Activated CD4-positive, alpha-beta T cell treated with anti-CD3 and anti-CD28 coated beads, Interleukin-2, amount 50 U/mL, for 1 hour (primary cell): Measurements from ENCODE around the gene ACE.

ENCODE experiments used
- DNase-seq: peaks from one replicate; pipeline ENCODE4 v3.0.0-alpha.2; 2020

The ACE gene

GRCh38 chr17:63517825-63518534, 41.1 kb downstream of the ACE start:
- no peak for DNase-seq

DNA sequence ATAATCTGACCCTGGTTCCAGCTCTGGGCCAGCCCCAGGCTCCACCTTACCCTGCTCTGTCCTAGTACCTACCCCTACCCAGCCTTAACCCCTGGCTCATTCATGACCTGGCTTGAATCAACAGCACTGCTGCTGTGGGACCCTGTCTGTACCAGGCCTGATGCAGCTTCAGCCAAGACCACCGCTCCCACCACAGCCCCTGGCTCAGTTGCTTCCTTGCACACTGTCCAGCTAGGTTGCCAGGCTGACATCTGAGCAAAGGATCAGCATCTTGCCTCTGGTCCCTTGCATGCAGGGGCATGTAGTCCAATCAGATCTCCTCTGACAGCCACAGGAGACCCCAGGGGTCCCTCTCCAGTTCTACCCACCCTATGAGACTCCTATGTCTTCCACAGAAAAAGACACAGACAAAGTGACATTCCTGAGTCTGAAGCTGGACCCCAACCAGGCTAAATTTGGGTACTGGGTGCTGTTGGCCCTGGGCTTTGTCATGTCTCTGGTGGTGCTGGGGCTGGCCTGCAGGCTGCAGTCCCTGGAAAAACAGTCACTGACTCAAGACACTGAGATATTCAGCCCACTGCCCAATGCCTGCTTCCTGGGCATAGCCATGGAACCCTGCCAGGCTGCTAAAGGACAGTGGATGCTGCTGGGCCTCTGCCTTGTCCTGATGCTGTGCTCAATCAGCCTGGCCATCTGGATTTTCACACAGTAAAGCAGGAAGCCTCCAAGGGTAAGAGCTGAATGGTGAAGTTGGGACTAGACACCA, 42.4 kb downstream of the ACE start:
- no peak for DNase-seq

DNA sequence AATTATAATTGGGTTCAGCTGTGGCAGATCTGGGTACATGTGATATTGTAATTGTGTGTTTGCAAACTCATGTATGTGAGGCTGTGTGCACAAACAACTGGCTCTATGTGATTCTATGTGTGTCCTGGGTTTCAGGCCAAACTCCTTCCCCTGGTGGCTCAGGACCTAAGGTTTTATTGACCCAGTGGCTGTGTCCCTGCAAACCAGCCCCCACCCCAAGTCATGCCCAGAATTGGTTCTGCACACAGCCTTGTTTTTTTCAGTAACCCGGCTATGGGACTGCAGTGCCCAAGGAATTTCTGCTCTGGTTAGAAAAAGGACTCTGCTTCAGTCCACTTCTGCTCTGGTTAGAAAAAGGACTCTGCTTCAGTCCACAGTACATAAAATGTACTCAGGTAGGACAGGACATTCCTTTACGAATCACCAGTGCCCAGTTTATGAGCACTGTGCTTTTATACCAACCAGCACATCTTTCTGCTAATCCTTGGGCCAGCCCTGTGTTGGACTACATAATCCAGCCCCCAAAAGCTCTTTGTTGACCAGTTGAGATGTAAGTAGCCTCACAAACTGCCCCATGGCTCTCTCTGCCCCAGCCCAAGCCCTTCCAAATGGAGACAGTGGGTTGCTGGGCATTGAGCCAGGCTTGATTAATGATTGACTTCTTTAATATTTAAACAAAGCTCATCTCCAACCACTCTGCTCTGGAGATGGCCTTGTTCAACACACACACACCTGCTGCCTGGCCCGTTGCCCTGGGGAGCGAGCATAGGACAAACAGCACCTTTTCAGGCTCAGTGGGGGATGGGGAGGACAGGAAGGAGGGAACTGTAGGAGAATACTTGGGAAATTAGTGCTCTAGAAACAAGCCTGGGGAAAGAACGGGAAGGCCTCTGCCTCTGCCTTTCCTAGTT, 43.4 kb downstream of the ACE start:
- DNase-seq: no peak

DNA sequence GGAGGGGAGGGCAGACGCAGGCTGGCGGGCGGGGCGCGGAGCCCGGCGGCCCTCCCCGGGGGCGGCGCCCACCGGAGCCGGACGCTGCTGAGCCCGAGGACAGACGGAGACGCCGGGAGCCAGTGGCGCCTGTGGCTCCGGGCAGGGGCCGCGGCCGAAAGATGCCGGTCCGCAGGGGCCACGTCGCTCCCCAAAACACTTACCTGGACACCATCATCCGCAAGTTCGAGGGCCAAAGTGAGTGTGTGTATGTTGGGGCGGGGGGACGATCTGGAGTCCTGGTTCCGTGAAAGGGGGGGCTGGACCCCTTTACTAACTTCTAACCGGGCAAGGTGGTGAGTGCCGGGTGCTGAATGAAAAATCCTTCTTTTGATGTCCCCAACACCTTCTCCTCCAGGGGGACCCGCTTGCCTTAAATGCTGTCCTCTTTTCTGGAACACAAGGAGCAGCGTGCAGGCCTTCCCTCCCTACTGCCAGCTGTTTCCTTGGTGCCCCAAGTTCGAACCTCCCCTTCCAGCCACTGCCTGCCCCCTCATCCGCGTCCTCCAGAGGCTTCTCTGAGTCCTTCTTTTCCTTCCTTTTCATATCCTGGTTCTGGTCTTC, 46.5 kb downstream of the ACE start, which contains the start of gene KCNH6:
Gene KCNH6 (plus strand): TSS at position 106 of the 603 bp plus-strand sequence. CDS start 56 bp downstream, at position 162.
- no peak for DNase-seq

GRCh38 chr17:63524051-63524450, 47.2 kb downstream of the ACE start:
- no peak for DNase-seq

- DNase-seq: no peak
These were observed 48.5 kb downstream of the ACE start for GRCh38 chr17:63525190-63525946.

GRCh38 chr17:63526861-63527260, 50.0 kb downstream of the ACE start:
- DNase-seq: no peak

- DNase-seq: no peak
These were observed 51.3 kb downstream of the ACE start for GRCh38 chr17:63528183-63528582.

GRCh38 chr17:63529711-63530556, 53.1 kb downstream of the ACE start:
- no peak for DNase-seq

DNA sequence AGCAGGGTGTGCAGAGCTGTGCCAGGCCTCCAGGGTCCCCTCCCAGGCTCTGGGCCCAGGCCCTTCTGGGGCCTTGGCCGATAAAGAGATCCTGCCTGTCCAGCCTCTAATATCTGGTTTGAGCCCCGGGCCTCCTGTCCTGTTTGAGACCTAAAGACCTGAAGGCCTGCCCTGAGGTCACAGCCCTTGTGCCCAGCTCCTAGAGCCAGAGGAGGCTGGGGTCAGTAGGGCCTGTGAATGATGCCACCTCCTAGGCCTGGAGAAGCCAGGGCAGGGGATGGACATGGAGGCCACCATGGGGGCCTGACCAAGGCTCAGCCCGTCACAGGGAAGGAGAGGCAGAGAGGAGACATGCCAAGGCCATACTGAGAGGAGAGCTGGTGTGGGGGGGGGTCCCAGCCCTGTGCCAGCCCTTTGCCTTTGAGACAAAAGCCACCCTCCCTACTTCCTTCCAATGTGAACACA, 53.7 kb downstream of the ACE start:
- DNase-seq: no peak

DNA sequence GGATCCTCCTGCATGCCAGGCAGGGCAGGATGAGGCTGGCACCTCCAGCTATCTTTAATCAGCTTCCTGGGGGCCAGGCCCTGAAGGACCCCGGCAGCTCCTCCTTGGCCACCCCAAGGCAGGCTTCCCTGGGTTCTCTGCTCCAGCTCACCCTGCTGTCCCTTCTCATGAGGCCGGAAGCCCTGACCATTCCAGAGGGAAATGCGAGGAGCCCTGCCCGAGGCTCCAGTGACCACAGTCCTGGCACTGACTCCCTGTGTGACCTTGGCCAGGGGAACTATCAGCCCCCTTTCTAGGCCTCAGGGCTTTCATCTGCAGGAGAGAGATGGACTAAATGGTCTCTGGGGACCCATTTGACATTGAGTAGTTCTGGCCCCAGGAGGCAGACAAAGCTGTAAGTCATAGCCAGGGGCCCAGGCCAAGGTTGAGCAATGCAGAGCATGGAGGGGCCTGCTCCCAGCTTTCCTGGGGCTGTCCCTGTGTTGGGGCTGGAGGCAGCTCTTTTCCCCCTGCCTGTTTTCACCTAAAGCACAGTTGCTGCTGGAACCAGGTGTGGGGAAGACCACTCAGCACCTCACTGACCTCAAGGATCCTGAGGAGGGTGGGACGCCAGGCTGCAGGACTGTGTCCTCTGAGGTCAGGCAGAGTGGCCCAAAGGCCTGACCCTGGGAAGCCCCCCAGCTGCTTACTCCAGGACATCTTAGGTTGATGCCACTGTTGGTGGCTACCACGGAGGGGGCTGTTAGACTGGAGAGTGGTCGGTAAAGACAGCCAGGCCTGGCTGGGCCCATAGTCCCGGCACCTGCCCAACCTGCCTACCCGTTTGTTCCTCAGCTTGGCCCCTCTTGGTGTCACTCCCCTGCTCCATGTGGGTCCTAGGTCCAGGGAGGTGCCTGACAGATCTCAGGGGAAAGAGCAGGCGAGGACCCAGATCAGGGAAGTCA, 54.4 kb downstream of the ACE start:
- no peak for DNase-seq

- DNase-seq: no peak
These were observed 56.7 kb downstream of the ACE start for GRCh38 chr17:63533433-63534077.

DNA sequence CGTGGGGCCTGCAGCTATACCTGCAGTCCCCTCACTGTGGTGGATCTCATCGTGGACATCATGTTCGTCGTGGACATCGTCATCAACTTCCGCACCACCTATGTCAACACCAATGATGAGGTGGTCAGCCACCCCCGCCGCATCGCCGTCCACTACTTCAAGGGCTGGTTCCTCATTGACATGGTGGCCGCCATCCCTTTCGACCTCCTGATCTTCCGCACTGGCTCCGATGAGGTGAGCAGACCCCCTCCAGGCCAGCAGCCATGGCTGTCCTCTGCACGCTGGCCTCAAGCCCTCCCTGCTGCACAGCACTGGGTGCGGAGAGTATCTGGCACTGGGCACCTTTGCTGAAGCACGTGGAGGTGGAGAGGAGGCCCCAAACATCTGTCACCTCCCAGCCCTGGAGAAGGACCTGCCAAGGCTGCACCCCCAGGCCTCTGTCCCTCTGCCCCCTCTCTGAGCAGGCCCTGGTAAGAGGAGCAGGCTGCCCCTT, 57.3 kb downstream of the ACE start:
- no peak for DNase-seq

DNA sequence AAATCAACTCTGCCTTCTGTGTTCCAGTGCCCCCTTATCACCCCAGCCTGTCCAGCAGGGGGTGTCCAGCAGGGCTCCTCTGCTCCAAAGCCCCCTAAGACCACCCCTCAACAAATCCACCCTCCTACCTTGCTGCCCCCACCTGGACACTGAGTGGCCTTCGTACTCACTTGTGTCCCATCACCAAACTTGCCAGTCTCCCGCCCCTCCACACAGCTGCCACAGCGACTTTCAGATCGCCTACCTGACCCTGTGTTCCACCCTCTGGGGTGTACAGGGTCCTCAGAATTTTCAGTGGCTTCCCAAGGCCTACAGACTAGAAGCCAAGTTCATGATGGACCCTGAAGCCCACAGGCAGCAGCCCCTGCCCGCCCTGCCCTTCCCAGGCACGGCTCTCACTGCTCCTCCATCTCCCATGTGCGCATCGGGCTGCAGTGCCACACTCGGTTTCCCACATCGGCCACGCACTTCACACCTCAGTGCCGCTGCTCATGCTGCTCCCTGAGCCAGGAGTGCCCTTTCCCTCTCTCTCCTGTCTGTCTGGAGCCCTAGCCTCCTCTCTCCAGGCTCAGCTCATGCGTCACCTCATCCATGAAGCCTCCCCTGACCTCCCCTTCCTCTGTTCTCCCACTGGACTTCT, 58.1 kb downstream of the ACE start:
- no peak for DNase-seq

DNA sequence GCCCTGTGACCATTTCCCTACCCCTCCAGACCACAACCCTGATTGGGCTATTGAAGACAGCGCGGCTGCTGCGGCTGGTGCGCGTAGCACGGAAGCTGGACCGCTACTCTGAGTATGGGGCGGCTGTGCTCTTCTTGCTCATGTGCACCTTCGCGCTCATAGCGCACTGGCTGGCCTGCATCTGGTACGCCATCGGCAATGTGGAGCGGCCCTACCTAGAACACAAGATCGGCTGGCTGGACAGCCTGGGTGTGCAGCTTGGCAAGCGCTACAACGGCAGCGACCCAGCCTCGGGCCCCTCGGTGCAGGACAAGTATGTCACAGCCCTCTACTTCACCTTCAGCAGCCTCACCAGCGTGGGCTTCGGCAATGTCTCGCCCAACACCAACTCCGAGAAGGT, 58.8 kb downstream of the ACE start:
- DNase-seq: no peak

DNA sequence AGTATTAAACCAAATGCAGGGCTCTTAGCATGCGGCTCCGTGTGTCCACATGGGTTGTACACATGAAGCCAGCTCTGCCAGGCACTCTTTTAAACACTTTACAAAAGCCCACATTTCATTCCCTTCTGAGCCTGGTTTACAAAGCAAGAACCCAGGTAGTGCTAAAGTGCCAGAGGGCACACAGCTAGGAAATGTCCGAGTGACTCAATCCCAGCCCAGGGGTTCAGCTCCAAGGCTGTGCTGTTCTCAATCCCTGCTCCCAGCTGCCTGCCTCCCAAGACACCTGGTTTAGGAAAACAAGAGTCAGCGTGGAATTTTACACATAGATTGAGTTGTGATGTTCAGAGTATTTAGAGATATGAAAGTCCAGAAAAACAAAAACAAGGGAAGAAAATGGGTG, 60.1 kb downstream of the ACE start:
- DNase-seq: no peak

- no peak for DNase-seq
These were observed 61.3 kb downstream of the ACE start for GRCh38 chr17:63537991-63538692.
